Epithelial cell of esophagus (primary cell): Measurements from ENCODE around the gene OTULINL.
"Not testable (repeated sequence)": the region's sequence is repeated elsewhere in the genome, so short reads cannot be mapped to it uniquely, and the experiment has no call there.

ENCODE experiments used
- DNase-seq: peaks from one replicate; pipeline ENCODE4 v3.0.0; 2010; ENCODE audit warnings: low read depth
- H3K4me3 ChIP-seq: 2 replicates; pipeline ENCODE4 v1.5.1; 2011; ENCODE audit warnings: mild to moderate bottlenecking, low read length, control low read depth
- CTCF ChIP-seq: IDR thresholded peaks from 2 replicates; pipeline ENCODE4 v1.5.1; 2011; ENCODE audit warnings: low read depth, mild to moderate bottlenecking, low read length, control low read depth, inconsistent platforms; ENCODE audit not compliant: insufficient read depth; ENCODE audit errors: missing control alignments

OTULINL gene

DNA sequence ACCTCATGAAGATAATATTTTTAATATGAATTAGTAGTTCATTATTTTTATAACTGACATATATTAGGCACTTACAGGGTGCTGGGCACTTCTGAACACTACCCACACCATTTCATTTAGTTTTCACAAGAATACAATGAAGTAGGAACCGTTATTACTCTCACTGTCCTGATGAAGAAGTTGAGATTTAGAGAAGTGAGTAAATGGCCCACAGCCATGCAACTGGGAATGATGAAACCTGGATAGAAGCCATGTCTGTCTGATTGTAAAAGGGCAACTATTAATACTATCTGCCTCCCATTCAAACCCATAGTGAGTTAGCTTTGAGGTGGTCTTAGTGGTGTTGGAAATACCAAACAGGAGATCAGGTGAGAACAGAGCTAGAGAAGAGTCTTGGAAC lies 29.6 kb upstream of the OTULINL start:
- no peak overlapping the region for H3K4me3 ChIP-seq
- no peak for DNase-seq
- TF ChIP-seq CTCF = no peak

DNA sequence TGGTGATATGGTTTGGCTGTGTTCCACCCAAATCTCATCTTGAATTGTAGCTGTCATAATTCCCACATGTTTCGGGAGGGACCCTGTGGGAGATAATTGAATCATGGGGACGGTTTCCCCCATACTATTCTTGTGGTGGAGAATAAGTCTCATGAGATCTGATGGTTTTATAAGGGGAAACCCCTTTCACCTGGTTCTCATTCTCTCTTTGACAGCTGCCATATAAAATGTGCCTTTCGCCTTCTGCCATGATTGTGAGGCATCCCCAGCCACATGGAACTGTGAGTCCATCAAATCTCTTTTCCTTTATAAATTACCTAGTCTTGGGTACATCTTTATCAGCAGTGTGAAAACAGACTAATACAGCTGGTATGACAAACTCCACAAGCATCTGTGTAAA lies 27.3 kb upstream of the OTULINL start:
- not testable (repeated sequence) for DNase-seq, H3K4me3 ChIP-seq

DNA sequence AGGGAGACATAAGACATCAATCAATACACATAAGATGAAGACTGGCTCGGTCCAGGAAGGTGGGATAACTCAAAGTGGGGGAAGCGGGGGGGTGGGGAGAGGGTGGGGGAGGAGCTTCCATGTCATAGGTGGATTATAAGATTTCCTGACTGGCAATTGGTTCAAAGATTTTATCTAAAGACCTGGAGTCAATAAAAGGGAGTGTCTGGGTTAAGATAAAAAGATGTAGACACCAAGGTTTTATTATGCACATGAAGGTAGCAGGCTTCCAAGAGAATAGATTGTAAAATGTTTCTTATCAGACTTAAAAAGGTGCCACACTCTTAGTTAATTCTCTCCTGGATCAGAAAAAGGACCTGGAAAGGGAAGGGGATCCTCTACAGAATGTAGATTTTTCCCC lies 25.6 kb upstream of the OTULINL start:
- TF ChIP-seq CTCF = no peak
- DNase-seq = no peak
- no peak overlapping the region for H3K4me3 ChIP-seq

GRCh38 chr5:14557203-14557770 lies 24.3 kb upstream of the OTULINL start:
- DNase-seq = no peak
- TF ChIP-seq CTCF = no peak
- H3K4me3 ChIP-seq = no peak overlapping the region

DNA sequence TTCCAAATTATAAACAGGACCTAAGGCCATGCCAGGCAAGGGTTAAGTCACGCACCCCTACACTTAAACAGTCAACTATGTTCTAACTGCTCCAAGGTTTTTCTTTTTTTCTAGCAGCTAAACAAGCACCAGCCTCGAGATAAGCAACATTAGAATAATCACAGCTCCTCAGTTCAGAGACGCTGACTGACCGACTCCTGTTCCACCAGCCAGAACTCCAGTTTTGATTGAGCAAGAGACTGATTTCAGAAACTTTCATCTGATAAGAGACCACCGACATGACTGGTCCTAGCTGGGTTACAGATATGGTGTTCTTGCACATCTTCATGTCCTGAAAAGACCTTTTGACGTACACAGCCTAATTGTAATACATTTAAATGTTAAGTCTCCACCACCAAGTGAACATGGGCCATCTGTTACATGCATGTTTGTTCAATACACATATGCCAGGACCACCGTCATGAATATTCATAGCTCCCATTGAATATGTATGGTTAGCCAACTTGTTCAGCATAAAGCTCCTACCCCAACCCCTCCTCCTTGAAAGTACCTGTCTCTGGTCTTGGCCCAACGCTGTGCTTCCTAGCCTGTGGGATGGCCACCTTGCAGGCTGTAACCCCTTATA lies 23.7 kb upstream of the OTULINL start:
- TF ChIP-seq CTCF = no peak
- DNase-seq = no peak
- H3K4me3 ChIP-seq = no peak overlapping the region

- no peak for TF ChIP-seq CTCF
- no peak overlapping the region for H3K4me3 ChIP-seq
- DNase-seq = no peak
Measured at GRCh38 chr5:14560091-14560595, 21.4 kb upstream of the OTULINL start.

DNA sequence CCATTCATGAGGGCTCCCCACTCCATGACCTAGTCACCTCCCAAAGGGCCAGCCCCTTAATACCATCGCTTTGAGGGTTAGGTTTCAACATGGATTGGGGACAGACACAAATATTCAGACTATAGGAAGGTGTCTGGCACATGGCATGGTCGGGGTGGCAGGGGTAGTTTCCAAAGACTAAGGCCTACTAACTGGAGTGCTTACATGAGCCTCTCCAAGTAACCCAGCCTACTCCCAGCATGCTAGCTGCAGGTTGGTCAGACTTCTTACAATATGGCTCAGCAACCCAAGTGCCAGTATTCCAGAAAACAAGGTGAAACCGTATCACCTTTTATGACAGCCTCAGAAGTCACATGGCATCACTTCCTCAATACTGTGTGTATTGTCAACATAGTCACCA lies 19.9 kb upstream of the OTULINL start:
- no peak for DNase-seq
- no peak overlapping the region for H3K4me3 ChIP-seq
- TF ChIP-seq CTCF = no peak
